Measurements from ENCODE around the gene FAM136A. TPM values are rescaled to one million over a fixed set of nuclear protein-coding genes. Genes with fewer than 3 reads are reported as not detected.

Gene FAM136A
- 23.3 and 36.4 TPM in 2 replicates for total RNA-seq

GRCh38 chr2:70301344-70302194 is at the start of gene FAM136A:
TSS of gene FAM136A (minus strand) at chr2:70302067. CDS start at chr2:70302011, 56 bp downstream.

GRCh38 chr2:70248181-70248847 is 53.6 kb downstream of the FAM136A start, which contains the start of gene TIA1:
TSS of gene TIA1 (minus strand) at chr2:70248628. CDS start at chr2:70248430, 198 bp downstream.

Other genes with a start within 250 kb of the FAM136A start
- gene PCBP1, start 214.6 kb downstream of the FAM136A start, total RNA-seq = 29.7 and 44.0 TPM in 2 replicates
- gene C2orf42, start 111.0 kb downstream of the FAM136A start, total RNA-seq = 10.6 and 15.1 TPM in 2 replicates
- gene TIA1, start 53.4 kb downstream of the FAM136A start, total RNA-seq = 137 and 162 TPM in 2 replicates
- 20.2 and 35.8 TPM in 2 replicates for gene PCYOX1, start 43.9 kb downstream of the FAM136A start, total RNA-seq
- 204 and 279 TPM in 2 replicates for gene SNRPG, start 8.3 kb downstream of the FAM136A start, total RNA-seq